ENCODE data around the gene TENM3.

TENM3 gene

DNA sequence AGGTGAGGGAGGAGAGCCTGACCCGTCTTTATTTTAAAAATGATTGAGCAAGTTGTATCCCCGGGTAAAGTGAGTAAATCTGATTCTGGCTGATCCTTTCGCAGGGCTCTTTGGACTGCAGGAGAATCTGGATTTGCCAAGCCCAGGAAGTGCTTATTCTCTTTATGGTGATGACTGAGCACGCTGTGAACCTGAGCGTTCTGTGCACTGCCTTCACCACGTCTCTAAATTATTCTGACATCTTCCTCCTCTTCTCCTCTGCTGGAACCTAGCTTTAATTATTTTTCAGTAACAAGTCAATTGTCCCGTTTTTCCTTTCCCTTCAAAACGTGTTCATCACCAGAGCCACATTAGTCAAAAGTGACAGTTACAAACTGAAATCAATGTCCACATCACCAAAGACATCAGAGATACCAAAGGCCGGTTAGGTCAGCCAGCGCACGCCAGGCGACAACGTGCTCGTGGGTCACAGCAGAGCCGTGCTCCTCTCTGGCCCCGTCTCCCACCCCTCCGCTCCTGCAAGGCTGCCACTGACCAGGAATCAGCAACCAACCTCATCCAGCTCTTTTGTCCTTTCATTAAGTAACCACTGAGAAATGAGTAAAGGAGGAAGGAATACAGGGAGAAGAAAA lies 599.7 kb downstream of the TENM3 start:
- no peak for DNase-seq (ENCODE audit: low read depth)

DNA sequence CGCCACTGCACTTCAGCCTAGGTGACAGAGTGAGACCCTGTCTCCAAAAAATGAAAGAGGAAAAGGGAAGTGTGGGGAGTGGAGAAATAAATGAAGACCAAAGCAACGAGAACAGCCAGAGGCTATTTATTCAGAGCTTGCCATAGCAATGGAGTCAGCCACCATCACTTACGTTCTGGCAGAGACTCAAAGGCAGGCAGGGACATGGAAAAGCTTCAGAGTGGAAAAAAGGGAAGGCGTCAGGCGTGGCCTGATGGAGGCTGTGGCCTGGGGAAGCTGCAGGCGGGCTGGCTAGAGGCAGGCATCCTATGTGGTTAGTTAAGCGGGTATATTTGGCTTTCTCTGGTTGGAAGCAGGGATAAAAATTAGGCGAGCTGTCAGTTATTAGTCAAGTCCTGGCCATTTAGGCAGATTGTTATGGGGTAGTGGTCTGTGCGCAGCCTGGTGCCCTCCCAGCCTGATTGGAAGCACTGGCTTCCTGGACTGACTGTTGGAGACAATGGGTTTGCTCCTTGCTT lies 600.7 kb downstream of the TENM3 start:
- no peak for DNase-seq (ENCODE audit: low read depth)

DNA sequence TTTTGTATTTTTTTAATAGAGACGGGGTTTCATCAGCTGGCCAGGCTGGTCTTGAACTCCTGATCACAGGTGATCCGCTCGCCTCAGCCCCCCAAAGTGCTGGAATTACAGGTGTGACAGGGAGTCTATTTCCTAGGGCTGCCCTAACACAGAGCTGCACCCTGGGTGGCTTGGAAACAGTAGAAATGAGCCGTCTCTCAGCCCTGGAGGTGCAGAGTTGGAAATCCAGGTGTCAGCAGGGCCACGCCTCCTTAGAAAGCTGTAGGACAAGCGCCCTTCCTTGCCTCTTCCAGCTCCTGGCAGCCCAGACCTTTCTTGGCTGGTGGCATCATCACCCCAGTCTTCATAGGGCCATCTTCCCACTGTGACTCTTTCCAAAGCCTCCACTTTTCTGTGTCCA lies 602.4 kb downstream of the TENM3 start:
- DNase-seq (ENCODE audit: low read depth): no peak

DNA sequence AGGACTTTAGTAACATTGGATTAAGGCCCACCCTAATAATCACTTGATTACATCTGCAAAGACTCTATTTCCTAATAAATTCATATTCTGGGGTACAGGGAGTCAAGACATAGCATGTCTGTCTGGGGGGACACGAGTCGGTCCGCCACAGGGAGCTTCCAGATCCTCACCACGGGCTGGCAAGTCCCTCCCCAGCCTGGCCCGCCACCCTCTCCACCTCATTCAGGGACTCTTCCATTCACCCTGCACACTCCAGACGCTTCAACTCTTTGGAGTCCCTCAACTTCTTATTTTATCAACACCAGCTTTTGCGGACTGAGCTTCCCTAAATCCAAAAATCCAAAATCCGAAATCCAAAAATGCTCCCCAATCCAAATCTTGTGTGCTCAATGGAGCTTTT lies 602.8 kb downstream of the TENM3 start:
- no peak for DNase-seq (ENCODE audit: low read depth)

DNA sequence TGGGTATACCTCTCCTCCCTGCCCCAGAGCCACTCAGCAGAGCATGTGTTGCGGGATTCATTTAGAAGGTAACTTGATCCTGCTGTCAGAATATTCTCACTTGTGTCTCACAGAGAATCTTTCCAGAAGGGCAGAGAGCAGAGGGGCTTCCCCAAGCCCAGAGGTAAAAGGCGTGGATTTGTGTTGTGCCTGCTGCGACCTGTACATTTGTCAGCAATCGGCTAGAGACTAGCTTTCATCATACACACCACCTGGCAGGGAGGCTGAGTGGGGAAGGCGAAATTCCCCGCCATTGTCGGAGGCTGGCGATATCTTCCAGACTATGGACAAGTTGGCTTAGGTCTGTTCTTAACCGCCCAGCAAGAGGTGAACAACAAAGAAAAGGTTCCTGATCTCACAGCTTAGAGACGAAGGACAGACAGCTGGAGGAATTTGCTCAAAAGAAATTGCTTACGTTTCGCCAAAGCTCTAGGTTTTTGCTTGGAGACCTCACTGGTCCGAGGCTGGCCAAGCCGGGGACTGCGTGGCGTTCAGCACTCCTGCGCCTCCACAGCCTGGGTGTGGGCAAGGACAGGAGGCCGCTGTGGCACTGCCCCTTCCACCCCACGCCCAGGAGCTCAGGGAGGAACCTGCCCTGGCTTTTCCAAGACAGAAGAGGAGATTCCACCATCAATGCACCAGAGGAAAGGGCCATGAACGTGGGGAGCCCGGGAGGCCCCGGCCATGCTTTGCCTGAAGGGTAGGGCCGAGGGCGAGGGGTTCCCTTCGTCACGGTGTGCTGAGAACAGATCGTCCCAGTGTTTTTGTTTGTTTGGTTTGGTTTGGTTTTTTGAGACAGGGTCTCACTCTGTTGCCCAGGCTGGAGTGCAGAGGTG lies 604.6 kb downstream of the TENM3 start:
- DNase-seq (ENCODE audit: low read depth): no peak

DNA sequence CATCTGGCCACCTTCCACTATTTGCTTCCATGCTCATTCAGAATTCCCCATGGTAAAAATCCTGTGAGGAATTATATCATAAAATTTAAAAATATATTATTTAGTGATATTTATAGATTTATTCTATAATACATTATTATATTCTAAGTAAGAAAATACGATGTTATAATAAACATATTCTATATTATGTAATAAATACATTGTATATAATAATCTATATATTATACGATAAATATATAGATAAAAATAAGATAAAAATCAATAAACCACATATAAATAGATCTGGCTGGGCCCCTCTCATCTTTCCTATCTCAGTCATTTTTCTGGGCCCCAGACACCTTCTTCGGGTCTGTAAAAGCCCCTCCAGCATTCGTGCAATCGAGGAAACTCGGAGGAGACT lies 605.5 kb downstream of the TENM3 start:
- DNase-seq (ENCODE audit: low read depth): no peak
